Ecto neural progenitor cell (in vitro differentiated cells): ENCODE measurements around the gene MAN2C1.

ENCODE experiments used
- DNase-seq: peaks from one replicate; pipeline ENCODE4 v3.0.0-alpha.2; 2018; ENCODE audit warnings: low spot score

The MAN2C1 gene

GRCh38 chr15:75306188-75306587, 62.2 kb downstream of the MAN2C1 start:
- DNase-seq, result no peak
